ENCODE data around the gene SFXN5. TPM values are rescaled to one million over a fixed set of nuclear protein-coding genes. Genes with fewer than 3 reads are reported as not detected.

Gene SFXN5
- total RNA-seq, 1 donor, result 8.9 TPM

GRCh38 chr2:73031095-73031678 lies 40.3 kb downstream of the SFXN5 start:
- H3K4me1 ChIP-seq (ENCODE audit: insufficient read depth, low read length), result peaks cover 54% of the 10 kb centered on the region
- no peak overlapping the region for H3K4me3 ChIP-seq (ENCODE audit: low read length)
- no peaks in the 10 kb centered on the region for H3K27me3 ChIP-seq (ENCODE audit: insufficient read depth, low read length)
- no peaks in the 10 kb centered on the region for H3K9me3 ChIP-seq (ENCODE audit: low read depth, low read length)

- H3K4me3 ChIP-seq (ENCODE audit: low read length), result no peak overlapping the region
- peaks cover 30% of the 10 kb centered on the region for H3K4me1 ChIP-seq (ENCODE audit: insufficient read depth, low read length)
- H3K9me3 ChIP-seq (ENCODE audit: low read depth, low read length), result no peaks in the 10 kb centered on the region
- no peaks in the 10 kb centered on the region for H3K27me3 ChIP-seq (ENCODE audit: insufficient read depth, low read length)
Observed at GRCh38 chr2:73028841-73029240, 42.7 kb downstream of the SFXN5 start.

GRCh38 chr2:73027340-73027739 lies 44.2 kb downstream of the SFXN5 start:
- peaks cover 20% of the 10 kb centered on the region for H3K4me1 ChIP-seq (ENCODE audit: insufficient read depth, low read length)
- no peak overlapping the region for H3K4me3 ChIP-seq (ENCODE audit: low read length)
- H3K27me3 ChIP-seq (ENCODE audit: insufficient read depth, low read length), result no peaks in the 10 kb centered on the region
- no peaks in the 10 kb centered on the region for H3K9me3 ChIP-seq (ENCODE audit: low read depth, low read length)

- Histone ChIP-seq H3K27me3 (ENCODE audit: insufficient read depth, low read length) (no peaks in the 10 kb centered on the region), H3K9me3 (ENCODE audit: low read depth, low read length) (no peaks in the 10 kb centered on the region), H3K4me3 (ENCODE audit: low read length) (no peak overlapping the region), H3K4me1 (ENCODE audit: insufficient read depth, low read length) (peaks cover 5% of the 10 kb centered on the region)
Observed at GRCh38 chr2:73023497-73023896, 48.0 kb downstream of the SFXN5 start.

- Histone ChIP-seq H3K27me3 (ENCODE audit: insufficient read depth, low read length) (no peaks in the 10 kb centered on the region), H3K4me3 (ENCODE audit: low read length) (no peak overlapping the region), H3K9me3 (ENCODE audit: low read depth, low read length) (no peaks in the 10 kb centered on the region), H3K4me1 (ENCODE audit: insufficient read depth, low read length) (peaks cover 5% of the 10 kb centered on the region)
Observed at GRCh38 chr2:73022024-73022568, 49.4 kb downstream of the SFXN5 start.

GRCh38 chr2:73021371-73022010 lies 50.0 kb downstream of the SFXN5 start:
- Histone ChIP-seq H3K4me3 (ENCODE audit: low read length) (no peak overlapping the region), H3K27me3 (ENCODE audit: insufficient read depth, low read length) (no peaks in the 10 kb centered on the region), H3K9me3 (ENCODE audit: low read depth, low read length) (no peaks in the 10 kb centered on the region), H3K4me1 (ENCODE audit: insufficient read depth, low read length) (peaks cover 5% of the 10 kb centered on the region)

- peaks cover 5% of the 10 kb centered on the region for H3K4me1 ChIP-seq (ENCODE audit: insufficient read depth, low read length)
Observed at GRCh38 chr2:73020657-73021370, 50.7 kb downstream of the SFXN5 start.

GRCh38 chr2:73020306-73020656 lies 51.2 kb downstream of the SFXN5 start:
- no peaks in the 10 kb centered on the region for H3K9me3 ChIP-seq (ENCODE audit: low read depth, low read length)
- H3K27me3 ChIP-seq (ENCODE audit: insufficient read depth, low read length), result no peaks in the 10 kb centered on the region
- H3K4me3 ChIP-seq (ENCODE audit: low read length), result no peak overlapping the region
- H3K4me1 ChIP-seq (ENCODE audit: insufficient read depth, low read length), result peaks cover 5% of the 10 kb centered on the region

More at GRCh38 chr2:73020657-73021370, 50.7 kb downstream of the SFXN5 start:
- Histone ChIP-seq H3K4me3 (ENCODE audit: low read length) (no peak overlapping the region), H3K27me3 (ENCODE audit: insufficient read depth, low read length) (no peaks in the 10 kb centered on the region), H3K9me3 (ENCODE audit: low read depth, low read length) (no peaks in the 10 kb centered on the region)

- Histone ChIP-seq H3K27me3 (ENCODE audit: insufficient read depth, low read length) (no peaks in the 10 kb centered on the region), H3K4me1 (ENCODE audit: insufficient read depth, low read length) (peaks cover 5% of the 10 kb centered on the region), H3K4me3 (ENCODE audit: low read length) (no peak overlapping the region)
Observed at GRCh38 chr2:73018188-73018825, 53.2 kb downstream of the SFXN5 start.

GRCh38 chr2:73013936-73014335 lies 57.6 kb downstream of the SFXN5 start:
- no peak overlapping the region for H3K4me3 ChIP-seq (ENCODE audit: low read length)
- H3K27me3 ChIP-seq (ENCODE audit: insufficient read depth, low read length), result no peaks in the 10 kb centered on the region
- no peaks in the 10 kb centered on the region for H3K9me3 ChIP-seq (ENCODE audit: low read depth, low read length)
- no peaks in the 10 kb centered on the region for H3K4me1 ChIP-seq (ENCODE audit: insufficient read depth, low read length)

More at GRCh38 chr2:73018188-73018825, 53.2 kb downstream of the SFXN5 start:
- no peaks in the 10 kb centered on the region for H3K9me3 ChIP-seq (ENCODE audit: low read depth, low read length)

- H3K9me3 ChIP-seq (ENCODE audit: low read depth, low read length), result no peaks in the 10 kb centered on the region
- H3K27me3 ChIP-seq (ENCODE audit: insufficient read depth, low read length), result no peaks in the 10 kb centered on the region
- H3K4me1 ChIP-seq (ENCODE audit: insufficient read depth, low read length), result no peaks in the 10 kb centered on the region
- no peak overlapping the region for H3K4me3 ChIP-seq (ENCODE audit: low read length)
Observed at GRCh38 chr2:73009177-73009839, 62.2 kb downstream of the SFXN5 start.

- Histone ChIP-seq H3K27me3 (ENCODE audit: insufficient read depth, low read length) (no peaks in the 10 kb centered on the region), H3K4me3 (ENCODE audit: low read length) (no peak overlapping the region), H3K9me3 (ENCODE audit: low read depth, low read length) (no peaks in the 10 kb centered on the region), H3K4me1 (ENCODE audit: insufficient read depth, low read length) (no peaks in the 10 kb centered on the region)
Observed at GRCh38 chr2:73008766-73009135, 62.8 kb downstream of the SFXN5 start.

- Histone ChIP-seq H3K4me3 (ENCODE audit: low read length) (no peak overlapping the region), H3K4me1 (ENCODE audit: insufficient read depth, low read length) (no peaks in the 10 kb centered on the region), H3K27me3 (ENCODE audit: insufficient read depth, low read length) (no peaks in the 10 kb centered on the region), H3K9me3 (ENCODE audit: low read depth, low read length) (no peaks in the 10 kb centered on the region)
Observed at GRCh38 chr2:73007991-73008765, 63.3 kb downstream of the SFXN5 start.

Data from mononuclear cell (primary cell).